K562 (cell line): ENCODE data around the gene FEN1. TPM values are rescaled to one million over a fixed set of nuclear protein-coding genes. Genes with fewer than 3 reads are reported as not detected.

Source experiments
- CEBPZ ChIP-seq: fragments of 150-350 bp; IDR thresholded peaks from 2 replicates; pipeline ENCODE4 v1.6.1; 2014; ENCODE audit warnings: low read depth, mild to moderate bottlenecking, low read length, borderline replicate concordance
- CHD1 ChIP-seq: fragments of 200-600 bp; sonication (generic); IDR thresholded peaks from one replicate; pipeline ENCODE4 v1.6.1; 2012; ENCODE audit warnings: mild to moderate bottlenecking, moderate library complexity, low read length, inconsistent platforms
- E4F1 ChIP-seq: fragments of 250-450 bp; sonication (Bioruptor Pico); IDR thresholded peaks from 2 replicates; pipeline ENCODE4 v1.5.0; 2021; ENCODE audit warnings: mild to moderate bottlenecking, borderline replicate concordance
- EP400 ChIP-seq: fragments of 450-650 bp; IDR thresholded peaks from 2 replicates; pipeline ENCODE4 v1.6.1; 2017; ENCODE audit warnings: antibody characterized with exemption, mild to moderate bottlenecking, moderate library complexity
- IRF9 ChIP-seq: fragments of 450-650 bp; IDR thresholded peaks from 2 replicates; pipeline ENCODE4 v1.6.1; 2016; ENCODE audit warnings: missing biosample characterization, missing genetic modification characterization
- KAT2B ChIP-seq: IDR thresholded peaks from one replicate; pipeline ENCODE4 v1.6.1; 2012; ENCODE audit warnings: low read depth, mild to moderate bottlenecking, control low read depth, inconsistent platforms, low read length, moderate library complexity
- MBD2 ChIP-seq: sonication (generic); IDR thresholded peaks from 2 replicates; pipeline ENCODE4 v1.6.1; 2016; ENCODE audit warnings: low read depth, borderline replicate concordance
- MNT ChIP-seq, 2 experiments: fragments of 450-650 bp; conservative IDR thresholded peaks; 2 replicates each; pipeline ENCODE4 v1.6.1; 2017; ENCODE audit warnings: mild to moderate bottlenecking in 2 of 2, moderate library complexity in 2 of 2
- NR3C1 ChIP-seq: sonication (generic); formaldehyde crosslinking; IDR thresholded peaks from 2 replicates; pipeline ENCODE4 v1.8.1; 2022; ENCODE audit warnings: missing genetic modification reagents
- NUFIP1 ChIP-seq: fragments of 450-650 bp; IDR thresholded peaks from 2 replicates; pipeline ENCODE4 v1.6.1; 2018; ENCODE audit not compliant: partially characterized antibody
- RBM15 ChIP-seq: fragments of 200-400 bp; formaldehyde crosslinking; IDR thresholded peaks from 2 replicates; pipeline ENCODE4 v1.6.1; 2018; ENCODE audit warnings: mild to moderate bottlenecking, low read length, moderate library complexity; ENCODE audit not compliant: insufficient read depth
- SMAD1 ChIP-seq: fragments of 150-350 bp; IDR thresholded peaks from 2 replicates; pipeline ENCODE4 v1.6.1; 2014; ENCODE audit warnings: low read length, low read depth; ENCODE audit not compliant: partially characterized antibody
- SNRNP70 ChIP-seq: fragments of 200-400 bp; formaldehyde crosslinking; optimal IDR thresholded peaks from 2 replicates; pipeline ENCODE3; 2017; ENCODE audit warnings: low read depth, low read length
- UBTF ChIP-seq, 2 experiments: IDR thresholded peaks; 2 replicates each; pipeline ENCODE4 v1.6.1; 2012; ENCODE audit warnings: improper control_type of control experiment in 2 of 2, low read depth in 2 of 2, low read length in 2 of 2, borderline replicate concordance in 1 of 2
- ZNF143 ChIP-seq: sonication (generic); formaldehyde crosslinking; IDR thresholded peaks from 2 replicates; pipeline ENCODE4 v1.9.0; 2022; ENCODE audit warnings: mild to moderate bottlenecking, missing genetic modification reagents
- ZNF316 ChIP-seq: fragments of 450-650 bp; IDR thresholded peaks from 2 replicates; pipeline ENCODE4 v1.6.1; 2016
- polyA plus RNA-seq, 8 experiments: library from polyadenylated mRNA; depleted of rRNA in 4 of 8; stranded (reverse) in 5 of 8; unstranded in 3 of 8; fragments of >200 nt; fragmentation: Nextera tagmentation in 2 of 8; fragmentation: Illumina TruSeq in 1 of 8; extraction: Ambion mirVana in 2 of 8; extraction: Trizol in 1 of 8; gene quantifications; 2 replicates each; pipeline versions ENCODE4 v1.2.1 to v1.2.3, GENCODE V29; 2011 to 2014; ENCODE audit warnings: inconsistent platforms in 1 of 8, missing spikeins in 1 of 8
- total RNA-seq, 7 experiments: library from RNA; depleted of rRNA in 6 of 7; stranded (reverse); fragments of >200 nt in 6 of 7; fragmentation: Illumina TruSeq in 2 of 7; extraction: Trizol in 2 of 7; gene quantifications; 2 replicates each; pipeline versions ENCODE4 v1.2.1 to v1.2.3, GENCODE V29; 2011 to 2021; ENCODE audit warnings: low replicate concordance in 1 of 7

Gene FEN1
- total and polyA plus RNA-seq, 9 of the 15 experiments (the other 6 are each of a cell fraction or from before 2014, with no cell fraction given): 58.1 to 156 (median 137) TPM

GRCh38 chr11:61816736-61817455 is 24.2 kb downstream of the FEN1 start, which contains the start of gene FADS1 (continued):
- TF ChIP-seq CEBPZ: no peak
- TF ChIP-seq SNRNP70: no peak
- TF ChIP-seq MBD2: peak; percentile 71
- peak; percentile 25 to 70; a peak in 1 of 4 replicates for TF ChIP-seq UBTF (IDR thresholded peaks at IDR 0.05; ENCODE audit: borderline replicate concordance in 1 of 2, low read depth in 2 of 2, low read length in 2 of 2)
- TF ChIP-seq ZNF316: no peak
- peak; percentile 39 for TF ChIP-seq SMAD1
- peak; percentile 68 for TF ChIP-seq ZNF143 (CRISPR knock-in tag)
- TF ChIP-seq IRF9: peak; percentile 16; the same call in 1 of the 2 replicates
- TF ChIP-seq NR3C1 (CRISPR knock-in tag): peak; percentile 89; the same call in 1 of the 2 replicates
- TF ChIP-seq CHD1: no peak
- peak; percentile 79; the same call in 1 of the 2 replicates for TF ChIP-seq EP400
- TF ChIP-seq NUFIP1: no peak
- TF ChIP-seq E4F1 (CRISPR knock-in tag): no peak
- peak; percentile 37 for TF ChIP-seq KAT2B
- no peak for TF ChIP-seq RBM15
- peak in 1 of 2 experiments; percentile 84; a peak in 3 of 4 replicates for TF ChIP-seq MNT (conservative IDR thresholded peaks at IDR 0.05)
